H1 (cell line): ENCODE data around the gene KMT5C. TPM values are rescaled to one million over a fixed set of nuclear protein-coding genes. Genes with fewer than 3 reads are reported as not detected.

Experiments
- CTCF ChIA-PET: fragments of 300-600 bp; sonication (Branson Sonifier 250); formaldehyde crosslinking; loops from one replicate; lab custom pipeline; 2021; ENCODE audit not compliant: partially characterized antibody; lab: Charles Lee
- POLR2A ChIA-PET: fragments of 300-600 bp; sonication (Branson Sonifier 250); formaldehyde crosslinking; loops from one replicate; lab custom pipeline; 2021; ENCODE audit warnings: inconsistent platforms; ENCODE audit not compliant: partially characterized antibody; lab: Charles Lee
- DNase-seq, 2 experiments: peaks; one replicate each; pipeline versions ENCODE4 v3.0.0 to v3.0.0-alpha.2; 2010 to 2022; ENCODE audit warnings: low spot score in 2 of 2, low read depth in 1 of 2, mixed read lengths in 1 of 2
- FAIRE-seq: peaks from 2 replicates; lab custom pipeline; 2011; peaks lifted over from hg19 to GRCh38; lab: Jason Lieb, UNC
- H2AFZ ChIP-seq: 2 replicates; pipeline ENCODE4 v1.8.1; 2012; ENCODE audit warnings: low read length, inconsistent platforms
- H2AK5ac ChIP-seq: 2 replicates; pipeline ENCODE4 v1.6.1; 2013; ENCODE audit warnings: low read depth, low read length
- H2BK120ac ChIP-seq: replicated peaks from 2 replicates; pipeline ENCODE3; 2013; ENCODE audit warnings: low read depth, low read length, inconsistent platforms
- H2BK12ac ChIP-seq: 2 replicates; pipeline ENCODE4 v1.6.1; 2013; ENCODE audit warnings: low read depth, low read length
- H2BK15ac ChIP-seq: 2 replicates; pipeline ENCODE4 v1.6.1; 2013; ENCODE audit warnings: low read length
- H2BK20ac ChIP-seq: 2 replicates; pipeline ENCODE4 v1.6.1; 2013; ENCODE audit warnings: low read length
- H2BK5ac ChIP-seq: 2 replicates; pipeline ENCODE4 v1.6.1; 2013; ENCODE audit warnings: low read depth, low read length
- H3K14ac ChIP-seq: 2 replicates; pipeline ENCODE4 v1.6.1; 2013; ENCODE audit warnings: inconsistent platforms; ENCODE audit not compliant: insufficient read length
- H3K18ac ChIP-seq: 2 replicates; pipeline ENCODE4 v1.6.1; 2013; ENCODE audit warnings: low read length; ENCODE audit errors: extremely low read depth
- H3K23ac ChIP-seq: 2 replicates; pipeline ENCODE4 v1.6.1; 2013; ENCODE audit warnings: inconsistent platforms; ENCODE audit not compliant: insufficient read length
- H3K23me2 ChIP-seq: 2 replicates; pipeline ENCODE4 v1.6.1; 2013; ENCODE audit warnings: low read depth, low read length
- H3K27ac ChIP-seq: 2 replicates; pipeline ENCODE4 v1.6.1; 2011; ENCODE audit warnings: low read depth, low read length, inconsistent platforms
- H3K27me3 ChIP-seq, 4 experiments: replicated peaks in 1 of 4; 1 replicate in 1 of 4; 2 replicates in 3 of 4; pipeline versions ENCODE4 v1.6.1 to v1.8.1; 2011 to 2013; ENCODE audit warnings: low read length in 3 of 4, mild to moderate bottlenecking in 3 of 4, inconsistent platforms in 2 of 4, mixed read lengths in 2 of 4, moderate library complexity in 1 of 4; ENCODE audit not compliant: control insufficient read depth in 3 of 4, insufficient read depth in 3 of 4; ENCODE audit errors: extremely low read depth in 1 of 4
- H3K36me3 ChIP-seq, 4 experiments: 2 replicates each; pipeline versions ENCODE4 v1.6.1 to v1.8.1; 2011 to 2013; ENCODE audit warnings: mild to moderate bottlenecking in 4 of 4, low read length in 3 of 4, moderate library complexity in 2 of 4, control low read depth in 1 of 4, inconsistent platforms in 1 of 4; ENCODE audit not compliant: insufficient read depth in 4 of 4, control insufficient read depth in 2 of 4
- H3K4ac ChIP-seq: replicated peaks from 2 replicates; pipeline ENCODE3; 2013; ENCODE audit warnings: low read length, low read depth, mixed read lengths, inconsistent platforms; ENCODE audit not compliant: insufficient read length
- H3K4me1 ChIP-seq, 4 experiments: replicated peaks in 1 of 4; 1 replicate in 1 of 4; 2 replicates in 3 of 4; pipeline versions ENCODE4 v1.6.1 to v1.8.1; 2011 to 2013; ENCODE audit warnings: low read length in 3 of 4, inconsistent platforms in 2 of 4, mixed read lengths in 1 of 4; ENCODE audit not compliant: insufficient read depth in 4 of 4, control insufficient read depth in 3 of 4
- H3K4me2 ChIP-seq, 2 experiments: 2 replicates each; pipeline versions ENCODE4 v1.6.1 to v1.8.1; 2011 to 2013; ENCODE audit warnings: low read depth in 2 of 2, low read length in 2 of 2, control low read depth in 1 of 2, inconsistent platforms in 1 of 2, mild to moderate bottlenecking in 1 of 2; ENCODE audit not compliant: insufficient read depth in 1 of 2
- H3K4me3 ChIP-seq, 4 experiments: fragments of 200-600, 300-600 bp in 1 of 4; sonication (generic), shearing (Covaris generic), sonication (Bioruptor Twin) in 1 of 4; 2 replicates each; pipeline versions ENCODE4 v1.5.1 to v1.8.1; 2011 to 2016; ENCODE audit warnings: low read length in 4 of 4, low read depth in 3 of 4, control low read depth in 2 of 4, inconsistent platforms in 2 of 4, mild to moderate bottlenecking in 2 of 4, mixed read lengths in 1 of 4, moderate library complexity in 1 of 4; ENCODE audit not compliant: insufficient read depth in 2 of 4; ENCODE audit errors: extremely low read depth in 1 of 4
- H3K56ac ChIP-seq: replicated peaks from 2 replicates; pipeline ENCODE3; 2013; ENCODE audit warnings: low read depth, mild to moderate bottlenecking, mixed read lengths, low read length, inconsistent platforms; ENCODE audit not compliant: insufficient read length
- H3K79me1 ChIP-seq: 2 replicates; pipeline ENCODE4 v1.6.1; 2013; ENCODE audit warnings: low read depth, low read length, control low read depth
- H3K79me2 ChIP-seq, 2 experiments: 2 replicates each; pipeline versions ENCODE4 v1.6.1 to v1.8.1; 2012 to 2013; ENCODE audit warnings: low read length in 2 of 2, mild to moderate bottlenecking in 2 of 2, inconsistent platforms in 1 of 2; ENCODE audit not compliant: insufficient read depth in 2 of 2, control insufficient read depth in 1 of 2
- H3K9ac ChIP-seq, 4 experiments: replicated peaks in 1 of 4; 1 replicate in 1 of 4; 2 replicates in 3 of 4; pipeline versions ENCODE4 v1.6.1 to v1.8.1; 2011 to 2013; ENCODE audit warnings: low read depth in 3 of 4, low read length in 3 of 4, control low read depth in 2 of 4, mild to moderate bottlenecking in 2 of 4, moderate library complexity in 2 of 4, inconsistent platforms in 1 of 4; ENCODE audit errors: extremely low read depth in 1 of 4
- H3K9me3 ChIP-seq, 2 experiments: 2 replicates each; pipeline versions ENCODE4 v1.6.1 to v1.8.1; 2012 to 2013; ENCODE audit warnings: mild to moderate bottlenecking in 2 of 2, moderate library complexity in 2 of 2, control low read depth in 1 of 2, inconsistent platforms in 1 of 2, low read depth in 1 of 2, low read length in 1 of 2, mixed read lengths in 1 of 2; ENCODE audit not compliant: insufficient read depth in 2 of 2
- H4K20me1 ChIP-seq, 2 experiments: replicated peaks in 1 of 2; 2 replicates each; pipeline versions ENCODE3 to v1.8.1; 2011 to 2013; ENCODE audit warnings: inconsistent platforms in 2 of 2, low read length in 2 of 2, mild to moderate bottlenecking in 1 of 2; ENCODE audit not compliant: insufficient read depth in 2 of 2, control insufficient read depth in 1 of 2
- H4K5ac ChIP-seq: 2 replicates; pipeline ENCODE4 v1.6.1; 2013; ENCODE audit warnings: low read length, low read depth, mixed read lengths, inconsistent platforms; ENCODE audit not compliant: insufficient read length
- H4K8ac ChIP-seq: 2 replicates; pipeline ENCODE4 v1.8.0; 2013; ENCODE audit warnings: mild to moderate bottlenecking, moderate library complexity, low read length, inconsistent platforms; ENCODE audit not compliant: insufficient read depth; ENCODE audit errors: extremely low read depth
- H4K91ac ChIP-seq: replicated peaks from 2 replicates; pipeline ENCODE3; 2013; ENCODE audit warnings: low read length, mixed read lengths, inconsistent platforms; ENCODE audit not compliant: insufficient read length
- BRCA1 ChIP-seq: IDR thresholded peaks from 2 replicates; pipeline ENCODE4 v1.6.1; 2012; ENCODE audit warnings: low read depth, low read length, improper control_type of control experiment
- CBX8 ChIP-seq: fragments of 300-800, 300-1000 bp; sonication (generic); IDR thresholded peaks from 2 replicates; pipeline ENCODE4 v1.7.1; 2016; ENCODE audit warnings: low read depth, low read length, borderline replicate concordance
- CREB1 ChIP-seq: IDR thresholded peaks from 2 replicates; pipeline ENCODE4 v1.6.1; 2012; ENCODE audit warnings: inconsistent platforms
- EZH2 ChIP-seq: fragments of 200-600 bp; sonication (generic); IDR thresholded peaks from 2 replicates; pipeline ENCODE4 v1.7.1; 2012; ENCODE audit warnings: low read depth, mild to moderate bottlenecking, moderate library complexity, low read length, inconsistent platforms; ENCODE audit not compliant: severe bottlenecking
- HDAC2 ChIP-seq, 2 experiments: fragments of 300-600 bp in 1 of 2; sonication (generic) in 1 of 2; IDR thresholded peaks; 2 replicates each; pipeline ENCODE4 v1.6.1; 2011 to 2012; ENCODE audit warnings: low read depth in 2 of 2, low read length in 2 of 2, mild to moderate bottlenecking in 2 of 2, moderate library complexity in 2 of 2, borderline replicate concordance in 1 of 2, inconsistent platforms in 1 of 2
- HDAC6 ChIP-seq: IDR thresholded peaks from one replicate; pipeline ENCODE4 v1.7.1; 2012; ENCODE audit warnings: low read depth, mild to moderate bottlenecking, inconsistent platforms, low read length, moderate library complexity
- MAFK ChIP-seq: IDR thresholded peaks from 2 replicates; pipeline ENCODE4 v1.6.1; 2012; ENCODE audit warnings: low read depth, mild to moderate bottlenecking, improper control_type of control experiment, low read length
- RBBP5 ChIP-seq: IDR thresholded peaks from 2 replicates; pipeline ENCODE4 v1.7.1; 2012; ENCODE audit warnings: low read depth, mild to moderate bottlenecking, inconsistent platforms, low read length, moderate library complexity, borderline replicate concordance
- SRF ChIP-seq: IDR thresholded peaks from 2 replicates; pipeline ENCODE4 v1.6.1; 2011; ENCODE audit warnings: mild to moderate bottlenecking, low read depth, low read length, moderate library complexity
- WGBS, 2 experiments: shearing (Covaris generic) in 1 of 2; methylation state at CpG; one replicate each; pipeline versions ENCODE4 v1.1.6 to v1.1.7; 2013 to 2015; ENCODE audit warnings: low lambda C conversion rate in 2 of 2, mixed read lengths in 2 of 2, inconsistent platforms in 1 of 2, low coverage in 1 of 2, missing lambda C conversion rate in 1 of 2; ENCODE audit not compliant: insufficient replicate concordance in 2 of 2, insufficient coverage in 1 of 2, insufficient read length in 1 of 2; ENCODE audit errors: extremely low coverage in 1 of 2, missing lambda C conversion rate in 1 of 2; 5-methylcytosine and 5-hydroxymethylcytosine counted together
- polyA plus RNA-seq, 7 experiments: library from polyadenylated mRNA; depleted of rRNA in 3 of 7; stranded (reverse) in 5 of 7; unstranded in 2 of 7; fragments of >200 nt in 5 of 7; fragments of 200-250 nt in 2 of 7; gene quantifications; 1 replicate in 5 of 7; 2 replicates in 1 of 7; 4 replicates in 1 of 7; pipeline versions ENCODE4 v1.2.1 to v1.2.3, GENCODE V29; 2011 to 2013; ENCODE audit warnings: missing spikeins in 2 of 7, mixed read lengths in 2 of 7
- total RNA-seq: library from RNA; stranded (reverse); fragmentation: NEBNext Ultra II Directional; extraction: Animal tissue kit (Norgen Biotek cat#: 25700); gene quantifications from 2 replicates; pipeline ENCODE4 v1.2.1, GENCODE V29; 2021

Gene KMT5C
- total and polyA plus RNA-seq, 2 of the 8 experiments (the other 6 are each of a cell fraction or from before 2014, with no cell fraction given) = 24.9 to 31.5 TPM

DNA sequence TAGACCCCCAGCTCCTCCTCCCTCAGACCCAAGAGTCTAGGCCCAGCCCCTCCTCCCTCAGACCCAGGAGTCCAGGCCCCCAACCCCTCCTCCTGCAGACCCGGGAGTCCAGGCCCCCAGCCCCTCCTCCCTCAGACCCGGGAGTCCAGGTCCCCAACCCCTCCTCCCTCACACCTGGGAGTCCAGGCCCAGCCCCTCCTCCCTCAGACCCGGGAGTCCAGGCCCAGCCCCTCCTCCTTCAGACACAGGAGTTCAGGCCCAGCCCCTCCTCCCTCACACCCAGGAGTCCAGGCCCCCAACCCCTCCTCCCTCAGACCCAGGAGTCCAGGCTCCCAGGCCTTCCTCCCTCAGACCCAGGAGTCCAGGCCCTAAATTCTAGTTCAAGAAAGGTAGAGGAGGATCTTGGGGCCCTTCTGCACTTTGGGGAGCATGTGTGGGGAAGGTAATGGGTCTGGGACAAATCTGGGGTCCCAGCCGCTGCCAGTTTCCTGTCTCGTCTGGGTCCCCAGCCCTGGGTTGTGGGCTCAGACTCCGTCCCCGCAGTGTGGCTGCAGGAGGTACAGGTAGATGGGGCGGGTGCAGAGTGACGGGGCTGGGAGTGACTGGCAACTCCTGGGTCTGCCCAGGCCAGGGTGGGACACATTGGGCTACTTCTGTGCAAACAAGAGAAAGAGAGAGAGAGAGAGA, 33.8 kb downstream of the KMT5C start:
- H3K56ac ChIP-seq = no peak overlapping the region
- peak overlapping the region in 2 of 4 experiments; percentile 10 to 42; a peak in 3 of 8 replicates for H3K4me3 ChIP-seq
- H2BK5ac ChIP-seq = peak overlapping the region; percentile 52; the same call in 1 of the 2 replicates
- H3K79me1 ChIP-seq = no peaks in the 10 kb centered on the region
- H3K18ac ChIP-seq = peak overlapping the region; percentile 71; the same call in 1 of the 2 replicates
- peak overlapping the region; percentile 39; the same call in 1 of the 2 replicates for H2BK12ac ChIP-seq
- no peak overlapping the region for H3K27ac ChIP-seq
- no peak overlapping the region for H2AK5ac ChIP-seq
- no peaks in the 10 kb centered on the region for H4K20me1 ChIP-seq
- peaks cover 5 to 54% (median 43%) of the 10 kb centered on the region in 4 experiments for H3K4me1 ChIP-seq
- TF ChIP-seq BRCA1 (no peak), SRF (no peak), EZH2 (peak; percentile 27), HDAC2 (IDR thresholded peaks at IDR 0.05; ENCODE audit: borderline replicate concordance in 1 of 2, low read depth in 2 of 2, low read length in 2 of 2) (no peak), MAFK (no peak), HDAC6 (no peak), CBX8 (no peak), RBBP5 (no peak), CREB1 (no peak)
- H2BK20ac ChIP-seq = no peak overlapping the region
- no peak overlapping the region for H2BK120ac ChIP-seq
- CTCF ChIA-PET = interaction anchor here (0.6 to 1.2 kb wide), 2 partner anchors 82 to 197 kb away, joined by 3 read pairs; no protein-coding TSS in a partner anchor
- WGBS, 2 experiments = 43% methylated on average over 6 of the region's 9 CpGs; no CpG with 5 or more reads in 1 of the 2 experiments
- POLR2A ChIA-PET = interaction anchor here (0.6 to 7.1 kb wide), 14 partner anchors 8 to 72 kb away, joined by 3 to 58 read pairs (median 4); partner anchors contain the start of genes KMT5C, RPL28, TMEM238 and UBE2S
- DNase-seq (no peak), FAIRE-seq (no peak)
- H2AFZ ChIP-seq = no peak overlapping the region
- no peak overlapping the region for H3K23ac ChIP-seq
- no peak overlapping the region for H3K4ac ChIP-seq
- H3K36me3 ChIP-seq = no peaks in the 10 kb centered on the region
- H3K4me2 ChIP-seq = peak overlapping the region; percentile 39 to 56; a peak in 2 of 4 replicates
- H4K5ac ChIP-seq = no peak overlapping the region
- H3K23me2 ChIP-seq = peaks cover 25% of the 10 kb centered on the region
- H4K91ac ChIP-seq = peak overlapping the region; percentile 25
- H3K9ac ChIP-seq = no peak overlapping the region
- no peaks in the 10 kb centered on the region for H3K79me2 ChIP-seq
- no peaks in the 10 kb centered on the region for H3K9me3 ChIP-seq
- peaks cover 16 to 51% (median 41%) of the 10 kb centered on the region in 4 experiments for H3K27me3 ChIP-seq
- no peak overlapping the region for H2BK15ac ChIP-seq
- no peak overlapping the region for H3K14ac ChIP-seq
- H4K8ac ChIP-seq = no peak overlapping the region
